Thyroid gland (tissue), 4 donors: Measurements from ENCODE around the gene ARHGAP10.

Experiments used
- CTCF ChIP-seq, 6 experiments: fragments of 200-600 bp in 3 of 6; fragments of 450-650 bp in 3 of 6; sonication (generic) in 3 of 6; IDR thresholded peaks; one replicate each; pipeline ENCODE4 v1.5.1; 2016 to 2019; ENCODE audit warnings: antibody characterized with exemption in 6 of 6, mild to moderate bottlenecking in 2 of 6, inconsistent platforms in 1 of 6, moderate library complexity in 1 of 6
- POLR2A ChIP-seq, 2 donors: fragments of 450-650 bp; IDR thresholded peaks; one replicate each; pipeline ENCODE4 v1.6.1; 2017; ENCODE audit warnings: antibody characterized with exemption in 2 of 2, mild to moderate bottlenecking in 2 of 2, moderate library complexity in 1 of 2

DNA sequence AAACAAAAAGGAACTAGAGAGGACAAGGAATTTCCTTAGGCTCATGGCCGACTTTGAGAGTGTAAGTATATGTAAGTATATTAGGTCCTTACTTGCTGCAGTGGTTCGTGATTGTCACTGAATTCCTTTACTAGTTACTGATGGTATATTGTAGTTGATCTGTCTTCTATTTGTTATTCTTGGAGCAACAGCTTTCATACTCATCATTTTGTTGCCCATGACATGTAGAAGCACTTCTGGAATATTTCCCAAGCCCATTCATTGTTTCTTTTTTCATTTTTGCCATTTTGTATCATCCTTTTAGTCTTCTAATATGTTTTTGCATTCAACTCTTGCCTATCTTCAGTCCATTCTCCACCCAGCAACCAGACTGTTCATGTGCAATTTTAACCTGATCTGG lies 170.0 kb downstream of the ARHGAP10 start:
- TF ChIP-seq CTCF (IDR thresholded peaks at IDR 0.05) = no peak
- TF ChIP-seq POLR2A (IDR thresholded peaks at IDR 0.05) = no peak
